Caco-2 (cell line): Measurements from ENCODE around the gene LAPTM4A. TPM values are rescaled to one million over a fixed set of nuclear protein-coding genes. Genes with fewer than 3 reads are reported as not detected.
"Not testable (repeated sequence)": the region's sequence is repeated elsewhere in the genome, so short reads cannot be mapped to it uniquely, and the experiment has no call there.

Experiments
- BruUV-seq: library from RNA; stranded (reverse); fragments of 400-500 nt; replicated peaks from 2 replicates; lab custom pipeline; 2021; lab: Mats Ljungman, UMichigan
- CTCF ChIA-PET: fragments of 300-600 bp; sonication (Branson Sonifier 250); formaldehyde crosslinking; loops from one replicate; lab custom pipeline; 2022; ENCODE audit warnings: antibody characterized with exemption; lab: Charles Lee
- POLR2A ChIA-PET: fragments of 300-600 bp; sonication (Branson Sonifier 250); formaldehyde crosslinking; loops from one replicate; lab custom pipeline; 2022; ENCODE audit warnings: antibody characterized with exemption; lab: Charles Lee
- DNase-seq, 2 experiments: peaks; one replicate each; pipeline versions ENCODE4 v3.0.0 to v3.0.0-alpha.2; 2020 to 2022
- H3K27me3 ChIP-seq: replicated peaks from 2 replicates; pipeline ENCODE4 v1.6.0; 2011; ENCODE audit warnings: low read length; ENCODE audit not compliant: control insufficient read depth, insufficient read depth
- H3K36me3 ChIP-seq: 2 replicates; pipeline ENCODE4 v1.5.1; 2011; ENCODE audit warnings: low read length; ENCODE audit not compliant: control insufficient read depth, insufficient read depth
- H3K4me1 ChIP-seq: fragments of 250-450 bp; sonication (Bioruptor Pico); 2 replicates; pipeline ENCODE4 v1.5.1; 2020; ENCODE audit warnings: mild to moderate bottlenecking
- H3K4me3 ChIP-seq: 2 replicates; pipeline ENCODE4 v1.5.1; 2011; ENCODE audit warnings: low read depth, mild to moderate bottlenecking, control low read depth, low read length
- H3K9me3 ChIP-seq: fragments of 250-450 bp; sonication (Bioruptor Pico); 2 replicates; pipeline ENCODE4 v1.5.1; 2020; ENCODE audit warnings: mild to moderate bottlenecking, moderate library complexity
- H3K27ac Mint-ChIP-seq: one replicate; pipeline ENCODE4 v1.8.0; 2022; ENCODE audit warnings: mixed read lengths; ENCODE audit not compliant: unreplicated experiment
- H3K27me3 Mint-ChIP-seq: one replicate; pipeline ENCODE4 v1.8.0; 2022; ENCODE audit warnings: mixed read lengths; ENCODE audit not compliant: insufficient read depth, unreplicated experiment
- H3K36me3 Mint-ChIP-seq: one replicate; pipeline ENCODE4 v1.8.0; 2022; ENCODE audit warnings: mild to moderate bottlenecking, mixed read lengths; ENCODE audit not compliant: insufficient read depth, unreplicated experiment
- H3K4me1 Mint-ChIP-seq: one replicate; pipeline ENCODE4 v1.8.0; 2022; ENCODE audit warnings: low read depth, mixed read lengths; ENCODE audit not compliant: unreplicated experiment
- H3K4me3 Mint-ChIP-seq: one replicate; pipeline ENCODE4 v1.8.0; 2022; ENCODE audit warnings: mild to moderate bottlenecking, moderate library complexity, mixed read lengths; ENCODE audit not compliant: unreplicated experiment
- H3K9me3 Mint-ChIP-seq: one replicate; pipeline ENCODE4 v1.8.0; 2022; ENCODE audit warnings: mixed read lengths; ENCODE audit not compliant: unreplicated experiment
- intact Hi-C: fragments of 100-400 bp; cut with micrococcal nuclease; formaldehyde crosslinking; loops from one replicate; pipeline ENCODE4 v1.10.0; 2022; ENCODE audit not compliant: unreplicated experiment
- total RNA-seq: library from RNA; stranded (reverse); gene quantifications from 2 replicates; pipeline ENCODE4 v1.2.3, GENCODE V29; 2022
- TF ChIP-seq, protein P1 (sequence below), 2 experiments: fragments of 200-600 bp in 1 of 2; IDR thresholded peaks; 1 replicate in 1 of 2; 2 replicates in 1 of 2; pipeline versions ENCODE4 v1.5.1 to v1.8.0; 2011 to 2022; ENCODE audit warnings: antibody characterized with exemption in 1 of 2, control low read depth in 1 of 2, inconsistent platforms in 1 of 2, low read depth in 1 of 2, low read length in 1 of 2, mild to moderate bottlenecking in 1 of 2, moderate library complexity in 1 of 2; ENCODE audit not compliant: insufficient read depth in 1 of 2, severe bottlenecking in 1 of 2, unreplicated experiment in 1 of 2

Gene LAPTM4A
- total RNA-seq, 1 experiment from 2014 or later = 140 TPM

DNA sequence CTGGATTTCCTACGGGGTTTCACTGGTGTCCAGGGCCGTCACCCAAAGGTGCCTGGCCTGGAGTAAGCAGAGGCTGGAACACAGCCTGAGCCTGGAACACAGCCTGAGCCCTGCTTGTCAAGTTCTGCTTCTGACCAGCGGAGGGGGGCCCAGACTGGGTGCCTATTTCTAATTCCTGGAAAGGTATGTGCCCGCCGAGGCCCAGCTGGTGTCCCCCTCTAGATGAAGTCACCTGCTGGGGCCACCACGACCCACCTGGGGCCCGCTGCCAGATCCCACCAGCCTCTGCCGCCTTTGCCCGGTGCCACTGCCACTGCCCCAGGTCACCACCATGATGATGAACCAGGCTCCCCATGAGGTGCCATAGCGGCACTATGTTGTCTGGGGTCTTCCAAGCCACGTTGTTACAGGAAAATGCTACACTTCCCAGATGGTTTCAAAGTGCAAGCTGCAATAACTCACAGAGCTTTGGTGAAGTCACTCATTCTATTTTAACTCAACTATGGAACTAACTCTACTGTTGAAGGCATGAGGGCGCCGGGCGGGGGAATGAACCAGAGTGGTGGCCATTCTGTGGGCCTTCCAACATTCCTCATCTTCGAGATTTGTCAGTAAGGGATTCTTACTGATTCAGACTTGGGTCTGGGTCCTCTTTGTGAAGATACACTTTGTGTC lies 40.9 kb upstream of the LAPTM4A start:
- ChIA-PET POLR2A (no interaction called here), CTCF (interaction anchor here (3.9 kb wide), 1 partner anchor 77 kb away, joined by 55 read pairs; no protein-coding TSS in a partner anchor)
- BruUV-seq = no TSS peak
- Mint-ChIP-seq H3K27me3 (no peaks in the 10 kb centered on the region), H3K4me3 (no peak overlapping the region), H3K27ac (no peak overlapping the region), H3K9me3 (no peaks in the 10 kb centered on the region), H3K36me3 (no peaks in the 10 kb centered on the region), H3K4me1 (peaks cover 18% of the 10 kb centered on the region)
- intact Hi-C loops = loop anchor here (2.0 to 10.0 kb wide), 3 partner anchors 16 to 228 kb away; no protein-coding TSS in a partner anchor
- Histone ChIP-seq H3K4me3 (no peak overlapping the region), H3K9me3 (no peaks in the 10 kb centered on the region), H3K27me3 (no peaks in the 10 kb centered on the region), H3K36me3 (no peaks in the 10 kb centered on the region), H3K4me1 (peaks cover 10% of the 10 kb centered on the region)
- TF ChIP-seq, protein P1, sequence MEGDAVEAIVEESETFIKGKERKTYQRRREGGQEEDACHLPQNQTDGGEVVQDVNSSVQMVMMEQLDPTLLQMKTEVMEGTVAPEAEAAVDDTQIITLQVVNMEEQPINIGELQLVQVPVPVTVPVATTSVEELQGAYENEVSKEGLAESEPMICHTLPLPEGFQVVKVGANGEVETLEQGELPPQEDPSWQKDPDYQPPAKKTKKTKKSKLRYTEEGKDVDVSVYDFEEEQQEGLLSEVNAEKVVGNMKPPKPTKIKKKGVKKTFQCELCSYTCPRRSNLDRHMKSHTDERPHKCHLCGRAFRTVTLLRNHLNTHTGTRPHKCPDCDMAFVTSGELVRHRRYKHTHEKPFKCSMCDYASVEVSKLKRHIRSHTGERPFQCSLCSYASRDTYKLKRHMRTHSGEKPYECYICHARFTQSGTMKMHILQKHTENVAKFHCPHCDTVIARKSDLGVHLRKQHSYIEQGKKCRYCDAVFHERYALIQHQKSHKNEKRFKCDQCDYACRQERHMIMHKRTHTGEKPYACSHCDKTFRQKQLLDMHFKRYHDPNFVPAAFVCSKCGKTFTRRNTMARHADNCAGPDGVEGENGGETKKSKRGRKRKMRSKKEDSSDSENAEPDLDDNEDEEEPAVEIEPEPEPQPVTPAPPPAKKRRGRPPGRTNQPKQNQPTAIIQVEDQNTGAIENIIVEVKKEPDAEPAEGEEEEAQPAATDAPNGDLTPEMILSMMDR (IDR thresholded peaks at IDR 0.05; ENCODE audit: insufficient read depth in 1 of 2, low read depth in 1 of 2, low read length in 1 of 2, severe bottlenecking in 1 of 2, unreplicated experiment in 1 of 2) = no peak
- DNase-seq = no peak

DNA sequence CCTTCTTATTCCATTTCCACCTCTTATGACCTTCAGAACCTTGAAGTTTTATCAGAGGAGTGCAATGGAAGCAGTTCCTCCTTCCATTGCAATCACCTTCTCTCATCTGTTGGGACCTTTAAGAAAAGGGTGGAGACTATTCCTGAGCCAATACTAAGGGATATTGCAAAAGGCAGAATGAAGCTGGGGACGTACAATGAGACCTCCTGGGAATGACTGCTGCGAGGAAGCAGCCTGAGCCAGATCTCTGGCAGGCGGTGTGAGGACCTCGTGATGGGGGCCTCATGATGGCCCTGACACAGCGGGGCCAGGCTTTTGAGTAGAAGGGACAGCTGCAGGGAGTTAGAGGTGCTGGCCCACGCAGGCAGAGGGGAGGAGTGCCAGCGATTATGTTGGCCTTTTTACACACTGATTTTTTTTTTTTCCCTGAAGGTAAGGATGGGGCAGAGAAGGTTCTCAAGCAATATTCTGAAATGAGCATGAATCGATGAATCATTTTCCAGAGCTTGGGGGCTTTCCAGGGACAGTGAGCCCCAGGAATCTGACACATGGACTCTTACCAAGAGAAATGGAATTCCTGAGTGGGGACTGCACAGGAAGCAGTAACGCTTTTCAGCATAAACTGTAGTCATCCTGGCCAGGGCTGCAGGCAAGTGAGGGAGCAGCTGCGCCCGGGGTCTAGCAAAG lies 40.0 kb upstream of the LAPTM4A start:
- no TSS peak for BruUV-seq
- Mint-ChIP-seq H3K27me3 (no peaks in the 10 kb centered on the region), H3K36me3 (no peaks in the 10 kb centered on the region), H3K4me1 (peaks cover 18% of the 10 kb centered on the region), H3K27ac (no peak overlapping the region), H3K4me3 (no peak overlapping the region), H3K9me3 (no peaks in the 10 kb centered on the region)
- H3K4me1 ChIP-seq = peaks cover 10% of the 10 kb centered on the region
- POLR2A ChIA-PET = no interaction called here
- H3K27me3 ChIP-seq = no peaks in the 10 kb centered on the region
- CTCF ChIA-PET = no interaction called here
- H3K36me3 ChIP-seq = no peaks in the 10 kb centered on the region
- no peak for DNase-seq
- intact Hi-C loops = loop anchor here (10.0 kb wide), 1 partner anchor 227 kb away; no protein-coding TSS in a partner anchor
- TF ChIP-seq, protein P1 (IDR thresholded peaks at IDR 0.05; ENCODE audit: insufficient read depth in 1 of 2, low read depth in 1 of 2, low read length in 1 of 2, severe bottlenecking in 1 of 2, unreplicated experiment in 1 of 2) = no peak
- H3K4me3 ChIP-seq = no peak overlapping the region
- H3K9me3 ChIP-seq = no peaks in the 10 kb centered on the region

DNA sequence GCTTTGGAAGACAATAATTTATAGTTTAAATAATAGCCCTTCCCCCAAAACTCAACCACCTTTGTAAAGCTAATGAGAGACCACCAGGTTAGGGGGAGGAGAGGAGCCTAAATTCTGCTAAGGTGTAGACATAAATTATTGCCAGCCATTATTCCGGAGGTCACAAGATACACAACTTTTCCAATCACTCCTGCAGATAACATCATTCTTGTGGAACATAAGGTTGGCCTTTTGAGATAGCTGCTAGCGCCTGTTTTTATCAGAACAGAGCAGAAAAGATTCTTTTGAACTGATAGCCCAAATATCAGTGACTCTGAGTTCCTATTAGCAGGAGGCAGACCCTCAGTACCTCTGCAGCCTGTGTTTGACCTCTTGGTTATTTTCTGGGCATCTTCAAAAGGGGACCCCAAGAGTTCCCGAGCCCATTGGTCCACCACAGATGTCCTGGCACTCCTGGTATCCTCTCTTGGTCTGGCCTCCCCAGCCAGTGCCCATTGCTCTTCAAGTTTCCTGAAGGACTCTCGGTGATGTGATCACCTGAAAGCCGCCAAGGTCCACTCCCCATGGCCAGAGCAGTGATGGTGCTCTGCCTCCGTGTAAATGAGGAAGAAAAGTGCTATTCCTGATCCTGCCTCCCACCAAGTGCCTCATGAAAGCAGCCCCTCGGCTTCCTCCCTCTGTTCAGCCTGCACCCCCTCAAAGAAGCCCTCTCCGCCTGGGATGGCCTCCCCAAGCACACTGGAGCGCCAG lies 38.5 kb upstream of the LAPTM4A start:
- Histone ChIP-seq H3K9me3 (no peaks in the 10 kb centered on the region), H3K27me3 (no peaks in the 10 kb centered on the region), H3K4me3 (no peak overlapping the region), H3K36me3 (no peaks in the 10 kb centered on the region), H3K4me1 (peaks cover 10% of the 10 kb centered on the region)
- no peak for DNase-seq
- no peaks in the 10 kb centered on the region for H3K9me3 Mint-ChIP-seq
- POLR2A ChIA-PET = no interaction called here
- H3K36me3 Mint-ChIP-seq = no peaks in the 10 kb centered on the region
- intact Hi-C loops = loop anchor here (10.0 kb wide), 1 partner anchor 225 kb away; no protein-coding TSS in a partner anchor
- TF ChIP-seq, protein P1 (IDR thresholded peaks at IDR 0.05; ENCODE audit: insufficient read depth in 1 of 2, low read depth in 1 of 2, low read length in 1 of 2, severe bottlenecking in 1 of 2, unreplicated experiment in 1 of 2) = no peak
- peaks cover 18% of the 10 kb centered on the region for H3K4me1 Mint-ChIP-seq
- H3K27me3 Mint-ChIP-seq = no peaks in the 10 kb centered on the region
- BruUV-seq = no TSS peak
- CTCF ChIA-PET = no interaction called here
- no peak overlapping the region for H3K27ac Mint-ChIP-seq
- no peak overlapping the region for H3K4me3 Mint-ChIP-seq

DNA sequence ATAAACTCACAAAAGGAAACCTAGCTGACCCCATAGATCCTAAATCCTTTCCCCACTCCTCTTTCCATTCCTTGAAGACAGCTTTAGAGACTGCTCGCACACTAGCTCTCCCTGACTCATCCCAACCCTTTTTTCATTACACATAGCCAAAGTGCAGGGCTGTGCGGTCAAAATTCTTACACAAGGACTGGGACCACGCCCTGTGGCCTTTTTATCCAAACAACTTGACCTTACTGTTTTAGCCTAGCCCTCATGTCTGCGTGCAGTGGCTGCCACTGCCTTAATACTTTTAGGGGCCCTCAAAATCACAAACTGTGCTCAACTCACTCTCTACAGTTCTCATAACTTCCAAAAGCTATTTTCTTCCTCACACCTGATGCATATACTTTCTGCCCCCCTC lies 34.5 kb upstream of the LAPTM4A start:
- intact Hi-C loops, POLR2A ChIA-PET, H3K27me3 ChIP-seq, H3K27ac Mint-ChIP-seq, BruUV-seq, H3K9me3 ChIP-seq, H3K36me3 ChIP-seq, H3K4me1 ChIP-seq, H3K4me1 Mint-ChIP-seq, DNase-seq, H3K27me3 Mint-ChIP-seq, H3K4me3 ChIP-seq, H3K36me3 Mint-ChIP-seq, H3K9me3 Mint-ChIP-seq, CTCF ChIA-PET, H3K4me3 Mint-ChIP-seq: not testable (repeated sequence)
